K562 (cell line): Measurements from ENCODE around the gene METTL8. TPM values are rescaled to one million over a fixed set of nuclear protein-coding genes. Genes with fewer than 3 reads are reported as not detected.

Source experiments
- ATAC-seq: fragments of 200-7000 bp; cut with Tn5 transposase; 3 replicates; pipeline ENCODE4 v1.9.1; 2020; ENCODE audit warnings: moderate library complexity
- BruUV-seq: library from RNA; stranded (reverse); fragments of 400-500 nt; replicated peaks from 2 replicates; lab custom pipeline; 2021; lab: Mats Ljungman, UMichigan
- CTCF ChIA-PET: fragments of 300-600 bp; formaldehyde crosslinking; extraction: SDS; loops from one replicate; lab custom pipeline; 2021; ENCODE audit warnings: low intra/inter-chr PET ratio; lab: Yijun Ruan, JAX
- POLR2A ChIA-PET: fragments of 300-600, 350-650 bp; sonication (Branson Sonifier 250); formaldehyde crosslinking; extraction: SDS; loops from one replicate; lab custom pipeline; 2021; ENCODE audit warnings: antibody characterized with exemption, inconsistent platforms; lab: Yijun Ruan, JAX
- DNase-seq, 4 experiments: peaks; one replicate each; pipeline versions ENCODE4 v3.0.0 to v3.0.0-alpha.2; 2011 to 2018; ENCODE audit warnings: low spot score in 3 of 4, mixed read lengths in 3 of 4; ENCODE audit errors: extremely low read depth in 1 of 4
- FAIRE-seq: peaks from 2 replicates; lab custom pipeline; 2011; peaks lifted over from hg19 to GRCh38; lab: Jason Lieb, UNC
- H2AFZ ChIP-seq: 2 replicates; pipeline ENCODE4 v1.6.0; 2011; ENCODE audit warnings: low read depth, low read length, control low read depth, inconsistent platforms
- H3K27ac ChIP-seq: fragments of 200-600 bp; 3 replicates; pipeline ENCODE4 v1.8.0; 2011; ENCODE audit warnings: low read depth, mild to moderate bottlenecking, control low read depth, inconsistent platforms, low read length, moderate library complexity, mixed read lengths; ENCODE audit errors: extremely low read depth
- H3K27me3 ChIP-seq, 2 experiments: fragments of 300-600 bp in 1 of 2; 2 replicates in 1 of 2; 3 replicates in 1 of 2; pipeline versions ENCODE4 v1.6.0 to v1.8.0; 2011; ENCODE audit warnings: inconsistent platforms in 2 of 2, low read length in 2 of 2, mild to moderate bottlenecking in 1 of 2, mixed read lengths in 1 of 2, moderate library complexity in 1 of 2; ENCODE audit not compliant: control insufficient read depth in 2 of 2, insufficient read depth in 2 of 2
- H3K36me3 ChIP-seq: fragments of 300-600 bp; 3 replicates; pipeline ENCODE4 v1.8.0; 2011; ENCODE audit warnings: mild to moderate bottlenecking, low read length, inconsistent platforms; ENCODE audit not compliant: control insufficient read depth, insufficient read depth
- H3K4me1 ChIP-seq, 2 experiments: fragments of 200-600 bp in 1 of 2; replicated peaks in 1 of 2; 2 replicates in 1 of 2; 3 replicates in 1 of 2; pipeline versions ENCODE4 v1.5.1 to v1.8.0; 2011; ENCODE audit warnings: inconsistent platforms in 2 of 2, low read length in 2 of 2, mild to moderate bottlenecking in 1 of 2, mixed read lengths in 1 of 2, moderate library complexity in 1 of 2; ENCODE audit not compliant: control insufficient read depth in 2 of 2, insufficient read depth in 2 of 2
- H3K4me2 ChIP-seq: 2 replicates; pipeline ENCODE4 v1.6.1; 2011; ENCODE audit warnings: low read length, control low read depth, inconsistent platforms, mixed read lengths; ENCODE audit not compliant: insufficient read depth
- H3K4me3 ChIP-seq: fragments of 200-600 bp; sonication (generic), shearing (Covaris generic); 2 replicates; pipeline ENCODE4 v1.5.1; 2016; ENCODE audit warnings: control low read depth, inconsistent platforms
- H3K79me2 ChIP-seq: fragments of 200-600 bp; 3 replicates; pipeline ENCODE4 v1.8.0; 2011; ENCODE audit warnings: low read length, inconsistent platforms; ENCODE audit not compliant: control insufficient read depth, insufficient read depth
- H3K9ac ChIP-seq, 2 experiments: 2 replicates each; pipeline versions ENCODE4 v1.6.0 to v1.6.1; 2011; ENCODE audit warnings: low read depth in 2 of 2, low read length in 2 of 2, control low read depth in 1 of 2, inconsistent platforms in 1 of 2, mild to moderate bottlenecking in 1 of 2, mixed read lengths in 1 of 2; ENCODE audit not compliant: insufficient read depth in 1 of 2
- H3K9me1 ChIP-seq: one replicate; pipeline ENCODE4 v1.6.0; 2011; ENCODE audit warnings: inconsistent platforms, mild to moderate bottlenecking, low read length, moderate library complexity; ENCODE audit not compliant: control insufficient read depth, insufficient read depth
- H3K9me3 ChIP-seq: replicated peaks from 2 replicates; pipeline ENCODE4 v1.5.1; 2011; ENCODE audit warnings: low read depth, low read length, inconsistent platforms; ENCODE audit not compliant: control insufficient read depth, insufficient read depth
- H4K20me1 ChIP-seq: replicated peaks from 2 replicates; pipeline ENCODE4 v1.6.1; 2011; ENCODE audit warnings: low read length, inconsistent platforms, mixed read lengths; ENCODE audit not compliant: control insufficient read depth, insufficient read depth
- BCOR ChIP-seq: fragments of 450-650 bp; IDR thresholded peaks from 2 replicates; pipeline ENCODE4 v1.6.1; 2016
- CCAR2 ChIP-seq: fragments of 200-400 bp; formaldehyde crosslinking; IDR thresholded peaks from 2 replicates; pipeline ENCODE4 v1.6.1; 2017; ENCODE audit warnings: mild to moderate bottlenecking, low read depth, low read length
- CCNT2 ChIP-seq: IDR thresholded peaks from 2 replicates; pipeline ENCODE4 v1.6.1; 2011; ENCODE audit warnings: borderline replicate concordance, low read depth, mild to moderate bottlenecking, moderate library complexity, mixed read lengths, low read length; ENCODE audit not compliant: insufficient read length; ENCODE audit errors: extremely low read depth
- HDAC6 ChIP-seq: IDR thresholded peaks from 2 replicates; pipeline ENCODE4 v1.6.1; 2012; ENCODE audit warnings: low read depth, mild to moderate bottlenecking, control low read depth, inconsistent platforms, low read length, moderate library complexity
- HLTF ChIP-seq: fragments of 450-650 bp; IDR thresholded peaks from 2 replicates; pipeline ENCODE4 v1.6.1; 2016
- HMG20B ChIP-seq: fragments of 250-450 bp; sonication (Bioruptor Pico); IDR thresholded peaks from 2 replicates; pipeline ENCODE4 v1.5.0; 2021; ENCODE audit warnings: mild to moderate bottlenecking
- MAX ChIP-seq: sonication (generic); formaldehyde crosslinking; IDR thresholded peaks from 2 replicates; pipeline ENCODE4 v1.9.0; 2022; ENCODE audit warnings: mild to moderate bottlenecking, missing genetic modification reagents
- NUFIP1 ChIP-seq: fragments of 450-650 bp; IDR thresholded peaks from 2 replicates; pipeline ENCODE4 v1.6.1; 2018; ENCODE audit not compliant: partially characterized antibody
- PHB2 ChIP-seq: fragments of 450-650 bp; IDR thresholded peaks from 2 replicates; pipeline ENCODE4 v1.6.1; 2017; ENCODE audit warnings: low read depth
- POLR2A ChIP-seq: fragments of 450-650 bp; conservative IDR thresholded peaks from 2 replicates; pipeline ENCODE4 v1.6.1; 2016
- PTRF ChIP-seq: fragments of 450-650 bp; IDR thresholded peaks from 2 replicates; pipeline ENCODE4 v1.6.1; 2016; ENCODE audit warnings: mild to moderate bottlenecking, missing genetic modification characterization, missing compliant biosample characterization
- SFPQ ChIP-seq: fragments of 200-400 bp; formaldehyde crosslinking; IDR thresholded peaks from 2 replicates; pipeline ENCODE4 v1.6.1; 2017; ENCODE audit warnings: mild to moderate bottlenecking, low read depth, low read length, moderate library complexity
- SMARCC2 ChIP-seq: fragments of 450-650 bp; IDR thresholded peaks from 2 replicates; pipeline ENCODE4 v1.6.1; 2017; ENCODE audit warnings: antibody characterized with exemption, moderate library complexity, mild to moderate bottlenecking, low read depth
- STAT6 ChIP-seq: sonication (generic); formaldehyde crosslinking; IDR thresholded peaks from 2 replicates; pipeline ENCODE4 v1.8.1; 2023; ENCODE audit warnings: mild to moderate bottlenecking, missing genetic modification reagents
- TAF7 ChIP-seq: fragments of 450-650 bp; IDR thresholded peaks from 2 replicates; pipeline ENCODE4 v1.6.1; 2016; ENCODE audit warnings: missing genetic modification characterization, missing compliant biosample characterization
- ZNF217 ChIP-seq: sonication (generic); formaldehyde crosslinking; IDR thresholded peaks from 2 replicates; pipeline ENCODE4 v1.8.0; 2022; ENCODE audit warnings: mild to moderate bottlenecking, missing genetic modification reagents
- ZNF584 ChIP-seq: fragments of 200-800 bp; sonication (Bioruptor generic); IDR thresholded peaks from 2 replicates; pipeline ENCODE4 v1.6.1; 2016; ENCODE audit warnings: low read depth, mild to moderate bottlenecking, missing genetic modification characterization, missing compliant biosample characterization
- ZSCAN29 ChIP-seq: fragments of 450-650 bp; IDR thresholded peaks from 2 replicates; pipeline ENCODE4 v1.6.1; 2017
- WGBS: fragments of 100-300 bp; shearing (Covaris generic); methylation state at CpG from one replicate; pipeline ENCODE4 v1.1.6; 2016; ENCODE audit warnings: low coverage, mixed read lengths; ENCODE audit not compliant: insufficient coverage; ENCODE audit errors: missing lambda C conversion rate; 5-methylcytosine and 5-hydroxymethylcytosine counted together
- in situ Hi-C: fragments of 300-500 bp; cut with MboI; formaldehyde crosslinking; loops from 4 replicates; pipeline ENCODE4 v1.15.0; 2018; ENCODE audit warnings: inconsistent platforms, mixed read lengths
- intact Hi-C: fragments of 100-400 bp; cut with micrococcal nuclease; formaldehyde crosslinking; loops from 2 replicates; pipeline ENCODE4 v1.14.2; 2022
- polyA plus RNA-seq, 8 experiments: library from polyadenylated mRNA; depleted of rRNA in 4 of 8; stranded (reverse) in 5 of 8; unstranded in 3 of 8; fragments of >200 nt; fragmentation: Nextera tagmentation in 2 of 8; fragmentation: Illumina TruSeq in 1 of 8; extraction: Ambion mirVana in 2 of 8; extraction: Trizol in 1 of 8; gene quantifications; 2 replicates each; pipeline versions ENCODE4 v1.2.1 to v1.2.3, GENCODE V29; 2011 to 2014; ENCODE audit warnings: inconsistent platforms in 1 of 8, missing spikeins in 1 of 8
- total RNA-seq, 7 experiments: library from RNA; depleted of rRNA in 6 of 7; stranded (reverse); fragments of >200 nt in 6 of 7; fragmentation: Illumina TruSeq in 2 of 7; extraction: Trizol in 2 of 7; gene quantifications; 2 replicates each; pipeline versions ENCODE4 v1.2.1 to v1.2.3, GENCODE V29; 2011 to 2021; ENCODE audit warnings: low replicate concordance in 1 of 7
- TF ChIP-seq, protein P1 (sequence below): fragments of 450-650 bp; IDR thresholded peaks from 2 replicates; pipeline ENCODE4 v1.6.1; 2016; ENCODE audit warnings: borderline replicate concordance

The METTL8 gene
- total and polyA plus RNA-seq, 9 of the 15 experiments (the other 6 are each of a cell fraction or from before 2014, with no cell fraction given): 12.9 to 52.6 (median 33.7) TPM

DNA sequence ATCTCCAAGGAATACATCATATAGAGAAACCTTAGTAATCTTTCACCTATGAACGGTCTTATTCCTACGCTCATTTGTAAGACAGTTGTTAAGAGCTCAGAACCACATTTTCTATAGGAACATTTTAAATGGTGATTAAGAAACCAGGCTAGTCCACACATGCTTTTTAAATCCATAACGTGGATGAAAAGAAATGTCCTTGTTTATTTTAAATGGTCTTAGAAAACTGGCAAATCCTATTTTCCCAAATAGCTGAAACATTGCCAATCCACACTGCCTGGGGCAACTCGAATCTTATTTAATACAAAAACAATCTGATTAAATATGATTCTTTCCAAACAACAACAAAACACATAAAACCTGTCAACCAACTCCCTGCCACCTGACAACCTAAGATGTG is 23.7 kb downstream of the METTL8 start:
- H3K27me3 ChIP-seq: no peaks in the 10 kb centered on the region
- intact Hi-C loops: loop anchor here (10.0 kb wide), 1 partner anchor 325 kb away; no protein-coding TSS in a partner anchor
- TF ChIP-seq HLTF: no peak
- no peak for TF ChIP-seq PHB2
- TF ChIP-seq BCOR: no peak
- no peak for TF ChIP-seq CCNT2
- TF ChIP-seq NUFIP1: no peak
- no peak for TF ChIP-seq MAX (CRISPR knock-in tag)
- no peak for TF ChIP-seq ZNF584
- TF ChIP-seq POLR2A: no peak
- TF ChIP-seq, protein P1, sequence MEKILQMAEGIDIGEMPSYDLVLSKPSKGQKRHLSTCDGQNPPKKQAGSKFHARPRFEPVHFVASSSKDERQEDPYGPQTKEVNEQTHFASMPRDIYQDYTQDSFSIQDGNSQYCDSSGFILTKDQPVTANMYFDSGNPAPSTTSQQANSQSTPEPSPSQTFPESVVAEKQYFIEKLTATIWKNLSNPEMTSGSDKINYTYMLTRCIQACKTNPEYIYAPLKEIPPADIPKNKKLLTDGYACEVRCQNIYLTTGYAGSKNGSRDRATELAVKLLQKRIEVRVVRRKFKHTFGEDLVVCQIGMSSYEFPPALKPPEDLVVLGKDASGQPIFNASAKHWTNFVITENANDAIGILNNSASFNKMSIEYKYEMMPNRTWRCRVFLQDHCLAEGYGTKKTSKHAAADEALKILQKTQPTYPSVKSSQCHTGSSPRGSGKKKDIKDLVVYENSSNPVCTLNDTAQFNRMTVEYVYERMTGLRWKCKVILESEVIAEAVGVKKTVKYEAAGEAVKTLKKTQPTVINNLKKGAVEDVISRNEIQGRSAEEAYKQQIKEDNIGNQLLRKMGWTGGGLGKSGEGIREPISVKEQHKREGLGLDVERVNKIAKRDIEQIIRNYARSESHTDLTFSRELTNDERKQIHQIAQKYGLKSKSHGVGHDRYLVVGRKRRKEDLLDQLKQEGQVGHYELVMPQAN: no peak
- TF ChIP-seq ZNF217 (CRISPR knock-in tag): no peak
- no peak for TF ChIP-seq CCAR2
- no peak for TF ChIP-seq TAF7 (tag)
- no peak for TF ChIP-seq STAT6 (CRISPR knock-in tag)
- no peak for TF ChIP-seq SMARCC2
- TF ChIP-seq HDAC6: no peak
- no peak for TF ChIP-seq PTRF (tag)
- TF ChIP-seq HMG20B (CRISPR knock-in tag): no peak
- no peak for TF ChIP-seq SFPQ
- no peak for TF ChIP-seq ZSCAN29
- TF ChIP-seq, all 486 proteins: peak for 0
- DNase-seq (no peak), ATAC-seq (no peak), FAIRE-seq (no peak)
- WGBS: 85% methylated on average over 4 of the region's 4 CpGs
- no TSS peak for BruUV-seq
- Histone ChIP-seq H4K20me1 (no peaks in the 10 kb centered on the region), H3K4me3 (no peak overlapping the region), H3K27ac (no peak overlapping the region), H3K9me1 (no peaks in the 10 kb centered on the region), H3K9me3 (no peaks in the 10 kb centered on the region), H3K79me2 (peaks cover 23% of the 10 kb centered on the region; the same call in 2 of the 3 replicates), H3K4me2 (no peak overlapping the region), H3K4me1 (peaks cover 0 to 4% of the 10 kb centered on the region in 2 experiments; a peak in 1 of 5 replicates), H3K36me3 (0 out of 3 replicates have a peak, but pooled peaks cover 2% of the 10 kb centered on the region), H3K9ac (no peak overlapping the region), H2AFZ (no peak overlapping the region)
- ChIA-PET CTCF (no interaction called here), POLR2A (interaction anchor here (0.7 to 1.5 kb wide), 3 partner anchors 9 to 250 kb away, joined by 3 to 5 read pairs (median 4); no protein-coding TSS in a partner anchor)
- in situ Hi-C loops: no loop called here
